GM18867 (cell line): ENCODE data around the gene CREB3L1.

Source experiments
- ATAC-seq: cut with Tn5 transposase; IDR thresholded peaks from one replicate; pipeline ENCODE4 v1.9.1; 2021; ENCODE audit warnings: mild to moderate bottlenecking, moderate library complexity; ENCODE audit not compliant: unreplicated experiment

CREB3L1 gene

DNA sequence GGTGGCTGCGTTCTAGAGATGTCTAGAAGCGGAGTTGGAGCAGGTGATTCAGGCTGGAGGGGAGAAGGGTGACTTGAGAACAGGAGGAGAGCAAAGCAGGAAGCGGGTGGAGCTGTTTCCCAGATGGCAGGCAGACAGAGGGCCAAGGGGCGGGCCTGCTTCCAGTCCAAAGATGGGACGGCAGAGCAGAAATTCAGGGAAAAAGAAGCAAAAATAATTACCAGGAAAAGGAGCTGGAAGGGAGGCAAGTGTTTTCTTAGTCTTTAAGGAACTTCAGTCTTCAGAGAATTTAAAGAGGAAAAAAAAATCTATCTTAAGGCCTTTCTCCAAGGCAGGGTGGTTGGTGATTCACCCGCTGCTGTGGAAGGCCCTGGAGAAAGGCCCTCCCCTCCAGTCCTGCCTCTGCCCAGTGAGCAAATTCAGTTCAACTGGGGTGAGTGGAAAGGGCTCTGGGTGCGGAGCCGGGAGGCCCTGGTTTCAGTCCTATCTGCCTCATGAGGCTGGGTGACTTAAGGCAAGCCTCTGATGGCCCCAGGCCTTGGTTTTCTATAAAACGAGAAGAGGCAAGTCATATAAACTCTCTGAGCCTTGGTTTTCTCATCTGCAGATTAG, 4.5 kb upstream of the CREB3L1 start:
- no peak for ATAC-seq

DNA sequence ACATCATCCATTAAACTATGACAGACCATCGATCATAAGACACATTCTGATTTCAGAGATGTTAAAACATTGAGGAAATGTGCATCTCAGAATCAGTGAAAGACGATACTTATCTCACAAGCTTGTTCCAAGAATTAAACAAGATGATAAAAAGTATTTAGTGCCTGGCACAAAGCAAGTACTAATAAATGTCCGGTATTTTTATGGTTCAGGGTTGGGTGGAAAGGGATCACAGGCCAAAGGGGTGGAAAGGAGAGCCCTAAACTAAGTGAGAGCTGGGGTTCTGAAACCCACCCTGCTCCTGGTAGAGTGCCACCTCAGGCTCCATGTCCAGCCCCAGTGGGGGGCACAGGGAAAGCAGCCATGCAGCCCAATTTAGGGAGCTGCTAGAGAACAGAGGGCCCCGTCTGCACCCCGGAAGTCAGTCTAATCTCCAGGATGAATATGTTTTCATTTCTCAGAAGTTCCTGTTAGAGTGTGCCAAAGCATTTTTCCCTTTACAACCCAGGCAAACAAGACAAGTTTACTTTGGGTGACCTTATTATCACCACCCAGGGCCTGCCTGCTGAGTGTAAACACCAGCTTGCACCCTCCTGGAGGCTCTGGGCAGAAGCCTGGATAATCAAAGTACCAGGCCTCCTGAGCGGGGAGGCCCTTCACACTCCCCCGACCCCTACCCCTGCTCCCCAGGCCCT, 3.8 kb upstream of the CREB3L1 start:
- no peak for ATAC-seq

DNA sequence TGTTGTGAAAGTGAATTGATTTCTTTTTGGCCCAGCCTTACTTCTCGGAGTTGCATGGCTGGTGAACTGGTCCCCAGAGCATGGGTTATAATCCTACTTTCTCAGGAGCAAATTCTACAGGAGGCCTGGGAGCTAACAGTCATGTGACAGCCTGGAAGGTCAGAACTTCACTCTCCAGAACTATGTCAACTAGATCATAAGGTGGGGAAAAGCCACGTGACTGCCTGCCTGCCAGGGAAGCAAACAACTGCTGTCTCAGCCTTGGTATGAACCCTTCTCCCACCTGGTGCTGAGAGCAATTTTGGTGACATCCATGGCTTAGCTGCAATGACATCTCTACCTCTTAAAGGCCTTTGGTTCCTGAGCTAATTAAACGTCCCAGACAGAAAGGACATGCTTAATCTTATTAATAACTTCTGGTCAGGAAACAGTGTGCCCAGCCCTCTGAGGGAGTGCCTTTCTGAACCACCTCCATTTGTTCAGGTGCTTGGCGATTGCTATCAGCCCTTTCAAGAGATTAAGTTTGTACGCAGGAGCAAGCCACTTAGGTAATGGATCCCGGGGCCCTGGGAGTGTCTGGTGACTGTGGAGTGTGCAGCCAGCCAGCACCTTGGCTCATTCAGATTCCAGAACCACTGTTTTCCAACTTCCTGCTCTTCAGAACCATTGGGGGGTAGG, 1.4 kb upstream of the CREB3L1 start:
- no peak for ATAC-seq

DNA sequence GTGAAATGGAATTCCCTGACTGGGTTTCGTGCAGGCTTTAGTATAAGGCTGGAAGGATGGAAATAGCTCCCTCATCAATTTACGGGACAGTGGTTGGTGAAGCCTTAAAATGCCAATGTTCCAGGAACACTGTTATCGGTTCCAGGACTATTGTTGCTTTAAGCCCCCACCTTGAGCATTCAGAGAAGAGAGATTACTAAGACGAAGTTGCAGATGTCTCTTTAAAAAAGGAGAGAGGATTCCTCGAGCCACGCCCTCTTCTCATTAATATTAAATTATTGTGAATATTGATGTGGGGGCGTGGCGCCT, 195 bp upstream of the CREB3L1 start:
- no peak for ATAC-seq

DNA sequence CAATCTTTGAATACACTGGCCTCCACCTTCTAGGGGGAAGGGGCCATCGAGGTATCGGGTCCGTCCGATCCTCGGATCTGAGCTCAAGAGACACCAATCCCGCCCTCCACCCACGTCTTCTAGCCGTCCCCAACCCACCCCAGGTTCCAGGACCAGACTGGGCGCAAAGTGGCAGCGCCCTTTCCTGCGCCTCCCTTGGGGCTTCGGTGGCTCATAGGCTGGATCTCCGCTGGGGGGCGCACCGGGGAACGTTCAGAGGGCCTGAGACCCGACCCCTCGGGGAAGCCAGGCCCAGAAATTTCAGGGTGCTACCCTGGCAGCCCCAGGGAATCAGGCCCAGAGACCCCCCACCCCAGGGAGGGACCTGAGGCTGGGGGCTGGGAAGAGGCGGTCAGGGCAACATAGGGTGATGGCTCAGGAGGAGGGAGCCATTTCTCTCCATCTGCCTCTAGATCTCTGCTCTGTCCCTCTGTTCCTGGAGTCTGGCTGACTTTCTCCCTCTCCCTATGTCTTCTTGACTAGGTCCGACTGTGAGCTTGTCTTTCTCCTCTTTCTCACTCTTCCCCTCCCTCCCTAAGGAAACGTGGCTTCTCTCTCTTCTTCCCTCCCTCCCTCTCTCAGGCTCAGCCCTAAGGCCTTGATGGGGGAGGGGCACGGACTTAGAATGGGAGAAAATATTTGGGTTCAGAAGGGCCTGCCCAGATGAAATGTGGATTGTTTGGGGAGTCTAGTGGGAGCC, 1.1 kb downstream of the CREB3L1 start:
- ATAC-seq, result no peak

DNA sequence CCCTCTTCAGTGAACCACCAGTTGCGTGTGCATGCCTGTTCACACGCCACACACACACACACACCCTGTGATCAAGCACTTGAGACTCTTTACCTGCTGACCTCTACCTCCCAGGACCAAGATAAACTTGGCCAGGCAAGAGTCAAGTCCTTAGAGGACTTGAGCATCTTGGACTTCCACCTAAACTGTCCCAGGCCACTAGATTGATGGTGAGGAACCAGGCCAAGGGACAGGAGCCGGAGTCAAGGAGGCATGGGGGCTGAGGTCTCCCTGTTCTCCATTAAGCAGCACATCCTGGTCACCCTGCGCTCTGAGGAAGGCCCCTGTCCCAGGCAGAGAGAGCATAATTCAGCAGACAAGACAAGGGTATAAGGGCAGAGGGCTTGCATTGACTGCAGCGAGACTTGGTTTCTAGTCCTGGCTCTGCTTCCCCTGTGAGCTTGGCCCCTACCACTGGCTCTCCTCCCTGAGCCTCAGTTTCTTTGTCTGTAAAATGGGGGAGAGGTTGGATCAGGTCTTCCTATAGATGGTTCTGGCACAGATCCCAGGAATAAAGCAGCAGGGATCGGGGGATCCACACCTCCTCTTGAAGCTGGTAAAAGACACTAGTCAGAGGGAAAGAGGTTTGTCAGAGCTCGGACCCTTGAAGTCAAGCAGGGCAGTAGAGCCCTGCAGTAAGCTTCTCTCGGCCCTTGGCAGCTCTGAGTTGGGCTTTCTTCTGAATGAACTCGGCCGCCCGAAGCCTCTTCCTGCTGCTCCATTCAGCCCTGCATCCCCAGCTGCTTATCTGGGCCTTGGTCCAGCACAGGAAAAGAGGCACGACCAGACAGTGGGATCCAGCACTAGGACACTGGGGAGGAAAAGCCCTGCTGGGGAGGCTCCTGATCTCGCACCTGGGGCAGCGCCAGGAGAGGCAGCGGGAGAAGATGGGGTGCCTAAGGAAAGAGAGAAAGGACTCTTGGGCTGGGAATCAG, 2.0 kb downstream of the CREB3L1 start:
- ATAC-seq, result no peak

DNA sequence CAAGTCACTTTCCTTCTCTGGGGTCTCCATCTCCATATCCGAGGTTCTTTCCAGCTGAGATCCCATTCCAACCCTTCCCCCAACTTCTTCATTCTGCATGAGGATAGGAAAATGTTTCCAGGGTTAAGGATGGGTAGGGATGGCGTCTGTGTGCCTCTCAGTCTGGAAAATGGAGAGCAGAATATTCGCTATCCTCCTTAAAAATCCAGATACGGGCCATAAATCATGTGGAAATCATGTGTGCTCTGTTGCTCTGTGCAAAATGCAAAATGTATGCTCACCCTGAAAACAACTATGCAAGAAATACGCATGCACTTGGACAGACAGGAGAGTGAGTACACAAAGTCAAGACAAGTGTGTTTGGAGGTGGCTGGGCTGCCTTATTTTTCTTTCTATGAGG, 3.2 kb downstream of the CREB3L1 start:
- no peak for ATAC-seq

DNA sequence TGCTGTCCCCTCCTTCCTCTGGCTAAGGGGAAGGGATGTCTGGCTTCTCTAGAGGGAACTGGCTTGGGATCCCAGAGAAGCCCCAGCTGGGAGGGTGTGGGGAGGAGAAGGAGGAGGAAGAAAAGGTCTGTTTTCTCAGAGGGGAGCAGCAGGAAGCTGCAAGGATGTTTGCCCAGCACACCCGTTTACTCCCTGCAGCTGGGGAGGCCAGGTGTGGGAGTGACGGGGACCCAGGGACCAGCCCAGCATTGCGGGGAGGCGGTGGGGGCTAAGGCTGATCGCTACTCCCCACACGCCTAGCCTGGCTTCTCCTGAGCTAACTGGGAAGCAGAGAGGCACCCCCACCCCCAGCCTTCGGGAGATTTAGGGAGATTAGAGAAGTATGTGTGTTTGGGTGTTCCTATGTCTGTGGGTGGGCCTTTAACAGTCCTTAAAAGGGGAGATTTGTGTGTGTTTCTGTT, 3.9 kb downstream of the CREB3L1 start:
- no peak for ATAC-seq

DNA sequence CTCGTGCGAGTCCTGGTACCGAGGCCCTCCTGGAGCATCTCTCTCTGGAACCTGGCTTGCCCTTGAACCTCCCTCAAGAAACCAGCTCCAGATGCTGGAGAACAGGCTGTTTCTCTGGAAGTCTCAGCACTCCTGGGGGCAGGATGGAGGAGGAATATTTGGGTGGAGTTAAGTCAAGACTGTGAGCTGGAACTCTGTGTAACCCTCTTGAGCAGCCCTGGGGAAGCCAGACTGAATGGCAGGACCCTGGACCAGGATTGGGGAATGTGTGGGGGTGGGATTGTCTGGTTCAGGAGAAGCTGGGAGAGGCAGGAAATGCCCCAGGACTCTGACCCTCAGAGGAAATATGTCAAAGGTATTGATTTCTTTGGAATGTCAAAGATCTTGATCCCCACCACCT, 7.7 kb downstream of the CREB3L1 start:
- ATAC-seq, result no peak

DNA sequence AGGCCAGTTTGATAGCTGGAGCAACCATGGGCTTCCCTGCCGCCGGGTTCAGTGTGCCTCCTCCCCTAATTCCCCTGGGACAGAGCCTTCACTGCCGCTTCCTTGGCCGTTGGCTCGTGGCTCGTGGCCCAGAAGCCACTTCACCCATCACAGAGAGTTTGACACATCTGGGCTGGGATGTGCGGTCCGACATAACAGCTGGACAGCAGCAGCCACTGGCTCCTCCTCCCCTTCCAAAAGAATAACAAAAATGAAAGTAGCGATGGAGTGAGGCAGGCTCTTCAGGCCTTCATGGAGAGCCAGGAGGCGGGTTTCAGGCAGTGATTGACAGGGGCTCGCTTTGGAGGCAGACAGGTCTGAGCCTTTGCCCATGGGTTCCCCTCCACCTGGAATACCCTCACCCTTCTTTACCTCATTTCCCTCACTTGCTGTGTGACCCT, 8.2 kb downstream of the CREB3L1 start:
- no peak for ATAC-seq

DNA sequence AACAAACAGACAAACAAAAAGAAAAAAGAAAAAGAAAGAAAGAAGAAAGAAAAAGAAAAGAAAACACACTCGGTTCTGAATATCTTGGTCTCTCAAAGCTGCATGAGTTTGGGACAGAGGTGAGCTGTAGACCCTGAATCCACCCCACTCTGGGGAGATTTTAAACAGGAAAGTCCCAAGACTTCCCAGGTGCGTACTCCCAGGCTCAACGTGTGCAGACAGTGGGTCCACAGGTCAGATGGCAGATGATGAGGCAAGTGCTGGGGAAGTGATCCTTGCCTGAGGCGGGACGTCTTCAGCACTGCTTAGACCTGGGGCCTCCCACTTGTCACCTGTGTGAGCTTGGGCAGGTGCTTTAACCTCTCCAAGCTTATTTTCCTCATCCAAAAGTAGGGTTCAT, 9.3 kb downstream of the CREB3L1 start:
- no peak for ATAC-seq

DNA sequence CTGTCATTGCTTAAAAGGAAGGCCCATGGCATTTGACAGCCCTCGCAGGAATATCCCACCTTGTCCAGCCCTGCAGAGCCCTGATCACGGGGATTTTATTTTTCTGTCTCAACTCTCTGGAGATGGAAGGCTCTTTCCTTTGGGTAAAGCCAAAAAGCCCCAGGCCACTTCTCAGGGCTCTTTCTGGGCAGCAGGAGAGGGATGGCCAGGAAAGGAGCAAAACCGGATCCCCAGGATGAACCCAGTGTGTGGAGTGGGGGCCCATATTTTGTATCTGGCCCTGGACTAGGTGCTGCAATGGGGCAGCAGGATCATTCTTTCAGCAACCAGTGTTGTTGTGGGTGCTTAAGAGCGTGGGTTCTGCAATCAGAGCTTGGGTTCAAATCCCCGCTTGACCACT, 11.0 kb downstream of the CREB3L1 start:
- ATAC-seq, result no peak

DNA sequence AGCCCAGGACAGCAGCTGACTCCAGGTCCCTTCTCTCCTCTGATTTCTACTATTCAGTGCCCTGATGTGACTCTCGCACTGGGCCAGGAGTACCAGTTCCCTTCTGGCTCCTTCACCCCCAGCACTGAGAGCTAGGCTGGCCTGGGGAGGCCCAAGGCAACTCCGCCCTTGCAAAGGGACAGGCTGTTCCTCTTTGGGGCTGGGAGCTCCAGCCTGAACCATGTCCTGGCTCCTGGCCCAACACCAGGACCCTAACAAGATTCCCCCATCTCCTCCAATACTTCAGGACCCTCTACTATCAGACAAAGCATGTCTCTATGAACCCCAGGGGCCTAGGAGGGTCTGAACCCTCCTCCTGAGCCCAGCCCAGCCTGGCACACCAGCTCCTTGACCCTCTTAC, 12.5 kb downstream of the CREB3L1 start:
- ATAC-seq, result no peak

DNA sequence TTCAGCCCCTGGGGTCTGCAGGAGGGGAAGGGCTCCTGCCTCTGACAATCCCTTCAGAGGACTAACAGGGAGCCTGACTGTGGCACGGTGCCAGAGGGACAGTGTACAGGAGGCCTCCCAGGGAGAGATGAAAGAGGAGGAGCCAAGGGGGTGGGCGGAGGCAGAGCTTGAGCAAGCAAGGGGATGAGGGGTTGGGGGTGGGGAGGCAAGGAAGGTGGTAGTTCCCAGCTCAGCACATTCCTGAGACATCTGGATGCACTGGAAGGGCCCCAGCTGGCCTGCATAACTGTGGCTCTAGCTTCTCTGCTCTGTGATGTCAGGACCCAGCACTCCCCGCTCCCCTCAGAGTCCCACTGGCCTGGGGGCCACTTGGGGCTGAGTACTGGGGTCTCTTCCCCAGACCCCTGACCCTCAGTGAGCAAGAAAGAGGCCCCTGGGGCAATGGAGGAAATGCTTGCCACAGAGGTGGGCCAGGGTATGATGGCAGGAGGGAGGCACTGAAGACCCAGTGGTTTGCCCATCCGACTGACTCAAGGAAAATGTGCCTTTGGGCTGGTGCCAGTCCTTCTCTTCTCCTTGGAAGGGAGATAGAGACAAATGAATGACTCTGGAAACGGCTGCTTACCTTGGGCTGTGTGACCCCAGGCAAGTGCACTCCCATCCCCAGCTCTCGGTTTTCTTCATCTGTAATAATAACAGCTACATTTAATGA, 13.3 kb downstream of the CREB3L1 start:
- no peak for ATAC-seq

DNA sequence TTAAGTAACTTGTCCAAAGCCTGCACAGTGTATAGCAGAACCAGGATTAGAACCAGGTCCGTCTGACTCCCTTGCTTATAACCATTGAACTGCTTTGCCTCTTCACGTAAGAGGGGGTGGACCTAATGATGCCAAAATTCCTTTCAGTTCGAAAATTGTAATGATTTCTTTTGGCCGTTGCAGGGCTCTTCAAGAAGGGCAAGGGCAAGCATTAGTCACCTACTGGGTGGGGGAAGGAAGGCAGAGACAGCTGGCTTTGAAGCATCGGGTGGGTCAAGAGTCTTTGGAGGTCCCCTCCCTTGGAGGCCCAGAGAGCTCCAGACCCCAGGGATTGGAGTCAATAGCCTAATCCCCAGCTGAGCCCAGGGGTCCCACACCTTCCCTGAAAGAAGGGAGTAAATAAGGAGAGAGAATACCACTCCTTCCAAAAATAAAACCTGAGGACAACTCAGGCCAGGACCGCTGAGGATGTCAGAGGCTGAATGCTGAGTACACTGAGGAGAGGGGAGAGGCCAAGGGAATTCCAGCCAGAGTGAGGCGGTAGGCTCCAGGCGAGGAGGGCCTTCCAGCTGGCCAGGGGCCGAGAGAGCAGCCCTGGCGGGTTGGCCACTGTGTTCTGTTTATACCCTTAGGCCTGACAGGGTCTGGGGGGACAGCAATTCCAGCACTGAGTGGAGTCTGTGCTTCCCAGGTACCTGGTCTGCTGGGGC, 14.1 kb downstream of the CREB3L1 start:
- no peak for ATAC-seq

DNA sequence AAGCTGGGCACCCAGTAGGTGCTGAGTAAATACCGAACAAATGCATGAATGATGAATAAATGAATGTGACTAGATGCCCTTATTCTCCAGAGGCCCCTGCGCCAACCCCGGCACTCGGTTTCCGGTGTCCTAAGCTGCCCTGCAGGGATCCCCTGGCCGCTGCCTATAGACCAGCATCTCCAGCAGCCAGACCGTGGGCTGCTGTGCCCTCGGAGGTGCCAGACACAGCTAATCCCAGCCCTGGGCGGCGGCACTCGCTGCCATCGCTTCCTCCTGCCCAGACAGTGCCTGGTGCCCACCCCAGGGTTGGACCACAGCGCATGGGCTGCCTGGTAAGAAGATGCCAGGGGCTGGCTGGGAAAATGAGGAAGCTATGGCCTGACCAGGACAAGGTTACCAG, 15.6 kb downstream of the CREB3L1 start:
- no peak for ATAC-seq

DNA sequence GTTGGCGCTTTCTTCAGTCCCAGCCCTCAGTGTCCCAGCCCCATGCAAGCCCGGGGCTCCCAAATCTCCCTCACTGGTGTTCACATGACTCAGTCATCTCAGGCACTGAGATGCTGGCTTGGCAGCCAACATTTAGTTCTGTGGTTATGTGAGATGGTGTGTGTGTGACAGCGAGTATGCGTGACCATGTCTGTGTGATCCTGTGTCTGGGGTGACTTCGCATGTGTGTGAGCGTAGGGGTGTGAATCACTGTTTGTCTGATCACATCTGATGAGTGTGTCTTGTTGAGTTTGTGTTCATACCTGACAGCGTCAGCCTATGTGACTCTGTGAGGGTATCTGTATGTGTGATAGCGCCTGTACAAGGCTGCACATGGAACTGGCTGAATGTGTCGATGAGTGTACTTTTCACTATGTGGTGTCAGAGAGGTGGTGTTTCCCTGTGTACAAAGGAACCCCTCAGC, 16.2 kb downstream of the CREB3L1 start:
- ATAC-seq, result no peak

DNA sequence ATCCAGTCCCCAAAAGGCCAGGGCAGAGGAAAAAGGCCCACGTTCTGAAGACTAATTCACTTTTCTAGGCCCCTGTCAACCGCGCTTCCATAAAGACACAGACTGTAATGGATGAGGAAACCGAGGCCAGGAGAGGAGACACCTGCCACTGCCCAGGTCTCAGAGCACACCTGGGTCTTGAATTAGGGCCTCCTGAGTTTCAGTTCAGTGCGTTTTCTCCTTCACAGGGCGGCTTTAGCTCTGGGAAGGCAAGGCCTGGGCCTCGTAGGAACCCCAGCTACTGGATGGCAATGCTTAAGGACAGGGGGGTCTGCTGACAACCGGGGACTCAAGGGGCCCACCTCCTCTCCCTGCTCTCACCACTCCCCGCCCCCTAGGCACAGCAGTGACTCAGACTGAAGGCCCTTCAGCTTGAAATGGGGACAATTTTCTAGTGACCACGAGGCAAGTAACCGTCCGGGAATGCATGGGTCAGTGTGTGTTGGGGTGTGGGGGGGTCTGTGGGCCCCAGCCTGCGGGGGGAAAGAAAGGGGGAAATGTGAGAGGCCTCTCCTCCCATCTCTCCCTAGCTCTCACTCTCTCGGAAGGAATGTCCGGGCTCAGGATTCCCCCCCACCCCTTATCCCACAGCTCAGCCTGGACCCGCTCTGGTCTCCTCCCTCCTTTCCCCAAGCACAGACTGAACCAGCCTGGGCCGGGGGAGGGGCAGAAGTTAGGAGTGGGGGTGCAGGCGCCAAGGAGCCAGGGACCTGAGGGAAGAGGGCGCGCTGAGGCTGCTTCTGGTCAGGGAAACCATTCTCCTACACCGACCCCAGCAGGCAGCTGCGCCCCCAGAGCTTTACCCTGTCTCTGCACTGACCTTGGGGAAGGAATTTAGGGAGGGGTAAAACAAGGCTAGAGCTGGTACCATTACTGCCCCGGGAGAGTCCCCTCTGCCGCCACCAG, 17.2 kb downstream of the CREB3L1 start:
- no peak for ATAC-seq
